Measurements from ENCODE around the gene SLC1A3.

Gene SLC1A3

DNA sequence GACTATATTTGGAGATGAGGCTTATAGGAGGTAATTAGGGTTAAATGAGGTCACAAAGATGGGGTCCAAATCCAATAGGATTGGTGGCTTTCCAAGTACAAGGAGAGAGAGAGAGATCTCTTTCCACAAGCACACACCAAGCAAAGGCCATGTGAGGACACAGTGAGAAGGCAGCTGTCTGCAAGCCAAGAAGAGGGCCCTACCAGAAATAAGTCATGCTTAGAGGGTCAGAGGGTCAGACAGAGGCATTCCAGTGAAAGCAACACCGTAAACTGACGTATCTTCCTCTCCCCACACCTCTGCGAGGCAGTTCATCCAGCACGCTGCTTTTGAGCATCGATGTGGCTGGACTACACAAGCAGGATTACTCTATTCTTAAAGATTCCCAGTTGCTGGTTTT, 87.9 kb downstream of the SLC1A3 start:
- H3K4me3 ChIP-seq (ENCODE audit: low read depth, low read length) = no peak overlapping the region
- TF ChIP-seq, protein P1, sequence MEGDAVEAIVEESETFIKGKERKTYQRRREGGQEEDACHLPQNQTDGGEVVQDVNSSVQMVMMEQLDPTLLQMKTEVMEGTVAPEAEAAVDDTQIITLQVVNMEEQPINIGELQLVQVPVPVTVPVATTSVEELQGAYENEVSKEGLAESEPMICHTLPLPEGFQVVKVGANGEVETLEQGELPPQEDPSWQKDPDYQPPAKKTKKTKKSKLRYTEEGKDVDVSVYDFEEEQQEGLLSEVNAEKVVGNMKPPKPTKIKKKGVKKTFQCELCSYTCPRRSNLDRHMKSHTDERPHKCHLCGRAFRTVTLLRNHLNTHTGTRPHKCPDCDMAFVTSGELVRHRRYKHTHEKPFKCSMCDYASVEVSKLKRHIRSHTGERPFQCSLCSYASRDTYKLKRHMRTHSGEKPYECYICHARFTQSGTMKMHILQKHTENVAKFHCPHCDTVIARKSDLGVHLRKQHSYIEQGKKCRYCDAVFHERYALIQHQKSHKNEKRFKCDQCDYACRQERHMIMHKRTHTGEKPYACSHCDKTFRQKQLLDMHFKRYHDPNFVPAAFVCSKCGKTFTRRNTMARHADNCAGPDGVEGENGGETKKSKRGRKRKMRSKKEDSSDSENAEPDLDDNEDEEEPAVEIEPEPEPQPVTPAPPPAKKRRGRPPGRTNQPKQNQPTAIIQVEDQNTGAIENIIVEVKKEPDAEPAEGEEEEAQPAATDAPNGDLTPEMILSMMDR (IDR thresholded peaks at IDR 0.05; ENCODE audit: low read depth, low read length) = no peak

DNA sequence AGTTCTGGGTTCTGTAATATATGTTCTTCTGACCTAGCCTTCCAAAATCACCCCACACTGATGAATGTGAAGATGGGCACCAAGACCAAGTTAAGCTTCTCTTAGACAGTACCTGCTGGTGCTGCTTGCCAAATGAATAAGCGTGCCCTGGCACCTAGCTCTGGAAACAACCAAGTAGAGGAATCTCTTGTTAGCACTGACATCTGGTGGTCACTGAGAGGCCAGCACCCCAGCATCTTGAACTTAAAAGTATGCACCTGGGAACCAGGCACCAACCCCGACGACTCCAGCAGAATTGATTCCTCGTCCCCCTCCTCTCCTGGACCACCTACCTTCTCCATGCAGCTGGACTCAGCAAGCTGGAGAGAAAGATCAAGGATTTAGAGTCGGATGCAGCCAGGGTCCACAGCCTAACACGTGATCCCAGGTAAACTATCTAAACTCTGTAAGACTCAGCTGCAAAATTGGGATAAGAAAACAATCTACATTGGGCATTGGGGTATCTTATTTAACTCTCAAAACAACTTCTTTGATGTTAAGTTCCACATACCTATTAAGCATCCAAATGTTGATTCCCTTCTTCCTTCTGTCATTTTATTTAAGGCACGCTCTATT, 89.8 kb downstream of the SLC1A3 start:
- H3K4me3 ChIP-seq (ENCODE audit: low read depth, low read length) = no peak overlapping the region
- TF ChIP-seq, protein P1 (IDR thresholded peaks at IDR 0.05; ENCODE audit: low read depth, low read length) = peak; percentile 64

DNA sequence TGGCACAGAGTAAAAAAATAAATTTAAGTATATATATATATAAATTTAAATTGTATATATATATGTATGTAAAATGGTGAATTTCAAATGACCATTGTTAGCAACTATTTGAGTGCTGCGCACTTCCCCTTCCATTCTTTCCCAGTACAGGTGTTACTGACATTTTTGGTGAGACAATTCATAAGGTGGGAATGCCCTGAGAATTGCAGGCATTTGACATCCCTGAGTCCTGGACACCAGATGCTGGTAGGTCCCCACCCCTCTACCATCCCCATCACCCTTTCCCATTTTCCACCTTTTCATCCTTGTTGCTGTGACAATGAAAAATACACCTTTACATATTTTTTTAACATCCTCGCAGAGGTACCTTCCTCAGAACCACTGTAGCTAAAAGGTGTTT, 91.6 kb downstream of the SLC1A3 start:
- TF ChIP-seq, protein P1 (IDR thresholded peaks at IDR 0.05; ENCODE audit: low read depth, low read length) = no peak
- no peak overlapping the region for H3K4me3 ChIP-seq (ENCODE audit: low read depth, low read length)

DNA sequence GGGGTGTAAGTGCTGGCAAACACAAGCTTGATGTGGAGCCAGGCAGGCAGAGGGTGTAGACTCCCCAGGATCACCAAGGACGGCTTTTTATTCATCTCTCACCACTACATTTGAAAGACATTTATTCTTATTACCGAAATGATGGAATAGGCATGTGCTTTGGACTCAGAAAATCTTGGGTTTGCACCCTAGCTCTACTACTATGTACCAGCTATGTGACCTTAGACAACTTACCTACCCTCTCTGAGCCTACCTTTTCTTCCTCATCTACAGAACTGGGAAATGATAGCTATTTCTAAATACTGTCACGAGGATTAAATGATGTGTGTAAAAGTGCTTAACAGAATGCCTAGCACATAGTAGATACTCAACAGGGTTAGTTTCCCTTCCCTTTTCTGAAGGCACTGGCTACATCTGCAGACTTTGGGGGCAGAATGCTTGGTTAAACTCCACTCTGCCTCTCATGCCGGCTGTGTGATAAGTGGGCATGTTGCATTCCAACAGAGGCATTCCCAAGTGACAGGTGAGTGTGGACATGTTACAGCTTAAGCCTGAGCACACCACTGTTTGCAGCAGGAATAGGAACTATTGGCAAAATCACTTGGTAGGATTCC, 94.8 kb downstream of the SLC1A3 start:
- no peak overlapping the region for H3K4me3 ChIP-seq (ENCODE audit: low read depth, low read length)
- TF ChIP-seq, protein P1 (IDR thresholded peaks at IDR 0.05; ENCODE audit: low read depth, low read length) = no peak

DNA sequence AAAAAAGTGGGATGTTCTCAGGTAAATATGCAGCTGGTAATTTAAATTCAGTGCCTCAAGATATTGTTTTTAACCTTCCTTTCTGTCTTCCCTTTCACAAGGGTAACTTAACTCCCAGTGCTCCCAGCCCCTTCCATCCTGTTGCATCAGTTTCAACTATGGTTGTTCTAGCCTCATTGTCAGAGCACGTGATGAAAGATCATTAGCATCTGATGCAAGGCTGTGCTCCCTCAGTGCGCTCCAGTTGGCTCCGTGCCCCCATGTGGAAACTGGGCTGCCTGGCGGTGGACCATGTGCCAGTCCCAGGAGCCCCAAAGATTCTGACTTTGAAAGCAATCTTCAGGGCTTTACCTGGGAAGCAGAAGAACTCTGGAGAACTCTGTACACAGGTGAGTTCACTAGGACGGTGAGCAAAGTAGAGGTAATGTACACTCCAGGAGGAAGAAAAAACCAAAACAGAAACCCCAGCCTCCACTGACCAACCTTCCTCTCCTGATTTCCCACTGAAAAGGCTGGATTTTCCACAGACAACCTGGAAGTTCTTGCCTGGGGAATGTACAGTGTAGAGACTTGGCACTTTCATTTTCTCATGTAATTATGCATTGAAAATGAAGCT, 96.9 kb downstream of the SLC1A3 start:
- TF ChIP-seq, protein P1 (IDR thresholded peaks at IDR 0.05; ENCODE audit: low read depth, low read length) = no peak
- no peak overlapping the region for H3K4me3 ChIP-seq (ENCODE audit: low read depth, low read length)

DNA sequence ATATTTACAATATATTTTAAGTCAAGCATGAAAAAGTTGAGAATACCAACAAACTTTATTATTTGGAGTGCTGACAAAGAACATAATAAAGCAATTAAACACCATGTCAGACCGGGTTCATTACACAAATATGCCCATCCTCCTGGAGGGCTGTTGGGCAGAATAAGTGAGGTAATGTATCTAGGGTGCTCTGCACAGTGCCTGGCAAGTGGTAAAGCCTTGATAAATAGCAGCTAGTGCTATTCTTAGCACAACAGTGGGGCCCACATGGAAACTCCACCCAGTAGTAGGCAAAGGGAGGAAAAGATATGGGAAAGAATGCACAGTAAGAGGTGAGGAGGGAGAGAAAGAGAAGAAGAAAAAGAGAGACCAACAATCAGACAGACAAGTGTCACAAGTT, 97.7 kb downstream of the SLC1A3 start:
- TF ChIP-seq, protein P1 (IDR thresholded peaks at IDR 0.05; ENCODE audit: low read depth, low read length) = no peak
- no peak overlapping the region for H3K4me3 ChIP-seq (ENCODE audit: low read depth, low read length)

DNA sequence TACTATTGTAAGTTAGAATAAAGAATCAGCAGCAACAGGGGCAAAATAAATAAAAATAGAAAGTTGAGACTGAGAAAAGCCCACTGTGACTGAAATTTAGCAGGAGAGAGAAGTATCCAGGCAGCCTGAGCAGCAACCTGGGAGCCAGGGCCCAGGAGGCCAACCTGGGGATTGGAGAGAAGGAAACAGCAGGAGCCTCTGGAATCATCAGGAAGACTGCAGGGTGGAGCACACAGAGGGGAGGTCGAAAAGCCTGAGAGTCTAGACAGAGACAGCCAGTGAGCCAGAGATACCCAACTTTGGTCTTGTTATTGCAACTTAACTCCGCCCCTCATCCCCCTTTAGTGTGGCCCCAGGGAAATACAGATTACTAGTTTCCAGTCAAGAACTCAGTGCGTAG, 98.6 kb downstream of the SLC1A3 start:
- TF ChIP-seq, protein P1 (IDR thresholded peaks at IDR 0.05; ENCODE audit: low read depth, low read length) = no peak
- no peak overlapping the region for H3K4me3 ChIP-seq (ENCODE audit: low read depth, low read length)
